Measurements from ENCODE around the gene TRPC4AP. TPM values are rescaled to one million over a fixed set of nuclear protein-coding genes. Genes with fewer than 3 reads are reported as not detected.

Gene TRPC4AP
- total RNA-seq, 1 experiment from 2014 or later = 48.6 TPM

DNA sequence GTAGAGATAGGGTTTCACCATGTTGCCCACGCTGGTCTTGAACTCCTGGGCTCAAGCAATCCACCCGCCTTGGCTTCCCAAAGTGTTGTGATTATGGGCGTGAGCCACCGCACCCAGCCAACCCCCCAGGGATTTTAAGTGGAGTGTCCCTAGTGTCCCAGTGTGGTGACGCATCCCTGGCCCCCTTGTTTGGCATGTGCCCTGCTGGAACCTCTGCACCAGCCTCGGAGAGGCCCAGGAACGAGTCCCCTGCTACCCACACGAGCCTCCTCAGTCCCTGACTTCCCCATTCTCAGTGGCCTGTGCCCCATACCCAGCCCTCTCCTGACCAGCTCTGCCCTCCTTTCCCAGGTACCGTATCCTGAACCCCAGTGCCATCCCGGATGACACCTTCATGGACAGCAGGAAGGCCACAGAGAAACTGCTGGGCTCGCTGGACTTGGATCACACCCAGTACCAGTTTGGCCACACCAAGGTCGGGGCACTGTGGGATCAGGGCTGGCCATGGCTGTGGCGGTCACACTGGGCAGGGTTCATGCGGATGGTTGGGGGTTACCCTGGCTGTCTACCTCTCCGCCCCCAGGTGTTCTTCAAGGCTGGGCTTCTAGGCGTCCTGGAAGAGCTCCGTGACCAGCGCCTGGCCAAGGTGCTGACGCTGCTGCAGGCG lies 99.7 kb downstream of the TRPC4AP start:
- POLR2A ChIA-PET = no interaction called here

More for the DNA sequence above, 99.7 kb downstream of the TRPC4AP start:
- DNase-seq (ENCODE audit: low read depth, low spot score) (no peak), ATAC-seq (no peak)
- H3K36me3 ChIP-seq (ENCODE audit: control insufficient read depth in 1 of 2, insufficient read depth in 2 of 2, low read length in 2 of 2) = no peaks in the 10 kb centered on the region; a peak in 2 of 4 replicates
- H3K27me3 ChIP-seq (ENCODE audit: insufficient read depth, low read length) = no peaks in the 10 kb centered on the region
- H3K4me3 ChIP-seq (replicated peaks in 1 of 2; ENCODE audit: low read depth in 1 of 2, low read length in 2 of 2) = no peak overlapping the region
- H3K27ac ChIP-seq (ENCODE audit: low read depth, low read length) = no peak overlapping the region
- BruUV-seq (replicated peaks) = no TSS peak
- H3K9me3 ChIP-seq (ENCODE audit: control insufficient read depth in 1 of 2, insufficient read depth in 1 of 2, low read depth in 1 of 2, low read length in 2 of 2) = no peaks in the 10 kb centered on the region
- no peak overlapping the region for H2AFZ ChIP-seq (ENCODE audit: low read depth, low read length, poor library complexity, severe bottlenecking)
- H3K4me2 ChIP-seq (ENCODE audit: low read length) = no peak overlapping the region
- no peak for TF ChIP-seq ZNF274 (IDR thresholded peaks at IDR 0.05; ENCODE audit: low read depth, low read length)
- no peak for TF ChIP-seq SRF (IDR thresholded peaks at IDR 0.05; ENCODE audit: low read depth)
- TF ChIP-seq, protein P1, sequence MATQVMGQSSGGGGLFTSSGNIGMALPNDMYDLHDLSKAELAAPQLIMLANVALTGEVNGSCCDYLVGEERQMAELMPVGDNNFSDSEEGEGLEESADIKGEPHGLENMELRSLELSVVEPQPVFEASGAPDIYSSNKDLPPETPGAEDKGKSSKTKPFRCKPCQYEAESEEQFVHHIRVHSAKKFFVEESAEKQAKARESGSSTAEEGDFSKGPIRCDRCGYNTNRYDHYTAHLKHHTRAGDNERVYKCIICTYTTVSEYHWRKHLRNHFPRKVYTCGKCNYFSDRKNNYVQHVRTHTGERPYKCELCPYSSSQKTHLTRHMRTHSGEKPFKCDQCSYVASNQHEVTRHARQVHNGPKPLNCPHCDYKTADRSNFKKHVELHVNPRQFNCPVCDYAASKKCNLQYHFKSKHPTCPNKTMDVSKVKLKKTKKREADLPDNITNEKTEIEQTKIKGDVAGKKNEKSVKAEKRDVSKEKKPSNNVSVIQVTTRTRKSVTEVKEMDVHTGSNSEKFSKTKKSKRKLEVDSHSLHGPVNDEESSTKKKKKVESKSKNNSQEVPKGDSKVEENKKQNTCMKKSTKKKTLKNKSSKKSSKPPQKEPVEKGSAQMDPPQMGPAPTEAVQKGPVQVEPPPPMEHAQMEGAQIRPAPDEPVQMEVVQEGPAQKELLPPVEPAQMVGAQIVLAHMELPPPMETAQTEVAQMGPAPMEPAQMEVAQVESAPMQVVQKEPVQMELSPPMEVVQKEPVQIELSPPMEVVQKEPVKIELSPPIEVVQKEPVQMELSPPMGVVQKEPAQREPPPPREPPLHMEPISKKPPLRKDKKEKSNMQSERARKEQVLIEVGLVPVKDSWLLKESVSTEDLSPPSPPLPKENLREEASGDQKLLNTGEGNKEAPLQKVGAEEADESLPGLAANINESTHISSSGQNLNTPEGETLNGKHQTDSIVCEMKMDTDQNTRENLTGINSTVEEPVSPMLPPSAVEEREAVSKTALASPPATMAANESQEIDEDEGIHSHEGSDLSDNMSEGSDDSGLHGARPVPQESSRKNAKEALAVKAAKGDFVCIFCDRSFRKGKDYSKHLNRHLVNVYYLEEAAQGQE (IDR thresholded peaks at IDR 0.05; ENCODE audit: low read depth) = no peak
- TF ChIP-seq, protein P2, sequence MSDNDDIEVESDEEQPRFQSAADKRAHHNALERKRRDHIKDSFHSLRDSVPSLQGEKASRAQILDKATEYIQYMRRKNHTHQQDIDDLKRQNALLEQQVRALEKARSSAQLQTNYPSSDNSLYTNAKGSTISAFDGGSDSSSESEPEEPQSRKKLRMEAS (IDR thresholded peaks at IDR 0.05) = no peak
- TF ChIP-seq EZH2phosphoT487 (IDR thresholded peaks at IDR 0.05; ENCODE audit: borderline replicate concordance) = no peak
- TF ChIP-seq ELF1 (IDR thresholded peaks at IDR 0.05; ENCODE audit: borderline replicate concordance, low read depth) = no peak
- no peak for TF ChIP-seq FOSL1 (IDR thresholded peaks at IDR 0.05; ENCODE audit: low read depth)
- no peak for TF ChIP-seq SIN3A (IDR thresholded peaks at IDR 0.05; ENCODE audit: low read depth)
- ChIA-PET CTCF (no interaction called here), RAD21 (ENCODE audit: low non-redundant PET in 1 of 2, low total read pairs in 2 of 2, uncharacterized antibody in 2 of 2, unreplicated experiment in 2 of 2) (no interaction called here)
- no peak overlapping the region for H3K9ac ChIP-seq (ENCODE audit: low read length)
- H3K79me2 ChIP-seq (ENCODE audit: insufficient read depth, low read length) = no peaks in the 10 kb centered on the region
- no peaks in the 10 kb centered on the region for H4K20me1 ChIP-seq (ENCODE audit: insufficient read depth)
- no peaks in the 10 kb centered on the region for H3K9me2 ChIP-seq (ENCODE audit: insufficient read depth)
- intact Hi-C loops (cut with micrococcal nuclease) = no loop called here
- no peaks in the 10 kb centered on the region for H3K4me1 ChIP-seq (ENCODE audit: control insufficient read depth in 1 of 2, insufficient read depth in 2 of 2, low read length in 2 of 2)
